ENCODE measurements around the gene ACSM4. TPM values are rescaled to one million over a fixed set of nuclear protein-coding genes. Genes with fewer than 3 reads are reported as not detected.

ACSM4 gene
- total RNA-seq, 3 donors from 2014 or later (not counting 1 experiment from before 2014, with no cell fraction given): not detected

- no peaks in the 10 kb centered on the region for H3K36me3 ChIP-seq (ENCODE audit: control insufficient read depth, insufficient read depth, low read length)
- H3K9me3 ChIP-seq (ENCODE audit: control insufficient read depth, insufficient read depth, low read length): no peaks in the 10 kb centered on the region
- H3K4me1 ChIP-seq (ENCODE audit: control insufficient read depth, insufficient read depth, low read length): no peaks in the 10 kb centered on the region
- H3K4me1 Mint-ChIP-seq: peaks cover 0 to 9% of the 10 kb centered on the region in 2 donors
- H3K27me3 ChIP-seq (ENCODE audit: control insufficient read depth, insufficient read depth, low read length): peaks cover 2% of the 10 kb centered on the region
- no peaks in the 10 kb centered on the region for H3K9me3 Mint-ChIP-seq
- peaks cover 13 to 18% of the 10 kb centered on the region in 2 donors for H3K27me3 Mint-ChIP-seq (ENCODE audit: low read depth in 2 of 2)
- DNase-seq: no peak
- no peak overlapping the region for H3K4me3 Mint-ChIP-seq
- H3K4me3 ChIP-seq (ENCODE audit: low read length): no peak overlapping the region
- H3K36me3 Mint-ChIP-seq: no peaks in the 10 kb centered on the region
- 100% methylated on average over 1 of the region's 1 CpG for WGBS (ENCODE audit: insufficient coverage)
- intact Hi-C loops (cut with micrococcal nuclease): no loop called here
- TF ChIP-seq CTCF (IDR thresholded peaks at IDR 0.05): no peak
- no peak overlapping the region for H3K27ac ChIP-seq (ENCODE audit: low read length)
- no peak for ATAC-seq
- no peak overlapping the region for H3K27ac Mint-ChIP-seq
Measured at GRCh38 chr12:7295529-7295928, 8.3 kb upstream of the ACSM4 start.

DNA sequence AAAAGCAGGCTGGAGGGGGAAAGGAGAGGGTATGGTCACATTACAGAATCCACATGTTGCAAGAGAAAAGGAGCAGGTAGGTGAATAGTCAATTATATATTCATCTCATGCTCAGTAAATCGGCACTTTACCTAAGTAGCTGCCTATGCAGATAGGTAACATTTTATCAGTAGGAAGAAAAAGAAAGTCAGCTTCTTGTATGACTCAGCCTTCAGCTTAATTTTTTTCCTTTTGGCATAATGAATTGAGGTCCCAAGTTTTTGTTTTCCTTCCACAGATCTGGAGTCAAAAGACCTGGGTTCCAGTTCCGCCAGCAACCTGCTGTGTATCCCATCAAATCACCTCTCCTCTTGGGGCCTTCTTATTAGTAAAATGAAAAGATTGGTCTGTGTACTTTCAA, 6.0 kb upstream of the ACSM4 start:
- H3K27ac ChIP-seq (ENCODE audit: low read length): no peak overlapping the region
- TF ChIP-seq CTCF (IDR thresholded peaks at IDR 0.05): no peak
- H3K36me3 ChIP-seq (ENCODE audit: control insufficient read depth, insufficient read depth, low read length): no peaks in the 10 kb centered on the region
- whole genome bisulfite sequencing (ENCODE audit: insufficient coverage): no CpG with 5 or more reads among the region's 2 CpGs
- Mint-ChIP-seq H3K4me3 (no peak overlapping the region), H3K27ac (no peak overlapping the region), H3K27me3 (ENCODE audit: low read depth in 2 of 2) (peaks cover 13 to 26% of the 10 kb centered on the region in 2 donors), H3K4me1 (no peaks in the 10 kb centered on the region), H3K9me3 (no peaks in the 10 kb centered on the region), H3K36me3 (no peaks in the 10 kb centered on the region)
- H3K4me3 ChIP-seq (ENCODE audit: low read length): no peak overlapping the region
- H3K9me3 ChIP-seq (ENCODE audit: control insufficient read depth, insufficient read depth, low read length): no peaks in the 10 kb centered on the region
- intact Hi-C loops (cut with micrococcal nuclease): no loop called here
- DNase-seq (no peak), ATAC-seq (no peak)
- H3K4me1 ChIP-seq (ENCODE audit: control insufficient read depth, insufficient read depth, low read length): no peaks in the 10 kb centered on the region
- peaks cover 2% of the 10 kb centered on the region for H3K27me3 ChIP-seq (ENCODE audit: control insufficient read depth, insufficient read depth, low read length)

GRCh38 chr12:7302266-7302986, 1.4 kb upstream of the ACSM4 start:
- Histone ChIP-seq H3K9me3 (ENCODE audit: control insufficient read depth, insufficient read depth, low read length) (no peaks in the 10 kb centered on the region), H3K27me3 (ENCODE audit: control insufficient read depth, insufficient read depth, low read length) (no peaks in the 10 kb centered on the region), H3K4me1 (ENCODE audit: control insufficient read depth, insufficient read depth, low read length) (no peaks in the 10 kb centered on the region), H3K4me3 (ENCODE audit: low read length) (no peak overlapping the region), H3K27ac (ENCODE audit: low read length) (no peak overlapping the region), H3K36me3 (ENCODE audit: control insufficient read depth, insufficient read depth, low read length) (no peaks in the 10 kb centered on the region)
- intact Hi-C loops (cut with micrococcal nuclease): no loop called here
- no peak for TF ChIP-seq CTCF (IDR thresholded peaks at IDR 0.05)
- no peak overlapping the region for H3K4me3 Mint-ChIP-seq
- no peak overlapping the region for H3K27ac Mint-ChIP-seq
- H3K4me1 Mint-ChIP-seq: no peaks in the 10 kb centered on the region
- no peaks in the 10 kb centered on the region for H3K36me3 Mint-ChIP-seq
- H3K27me3 Mint-ChIP-seq (ENCODE audit: low read depth in 2 of 2): peaks cover 12 to 32% of the 10 kb centered on the region in 2 donors
- ATAC-seq (no peak), DNase-seq (no peak)
- no peaks in the 10 kb centered on the region for H3K9me3 Mint-ChIP-seq
- 85% methylated on average over 5 of the region's 5 CpGs for WGBS (ENCODE audit: insufficient coverage)

- Mint-ChIP-seq H3K27ac (no peak overlapping the region), H3K36me3 (no peaks in the 10 kb centered on the region), H3K9me3 (no peaks in the 10 kb centered on the region), H3K4me1 (no peaks in the 10 kb centered on the region), H3K27me3 (ENCODE audit: low read depth in 2 of 2) (peaks cover 12 to 25% of the 10 kb centered on the region in 2 donors), H3K4me3 (no peak overlapping the region)
- no CpG with 5 or more reads among the region's 2 CpGs for WGBS (ENCODE audit: insufficient coverage)
- Histone ChIP-seq H3K9me3 (ENCODE audit: control insufficient read depth, insufficient read depth, low read length) (no peaks in the 10 kb centered on the region), H3K4me3 (ENCODE audit: low read length) (no peak overlapping the region), H3K4me1 (ENCODE audit: control insufficient read depth, insufficient read depth, low read length) (no peaks in the 10 kb centered on the region), H3K27ac (ENCODE audit: low read length) (no peak overlapping the region), H3K27me3 (ENCODE audit: control insufficient read depth, insufficient read depth, low read length) (no peaks in the 10 kb centered on the region), H3K36me3 (ENCODE audit: control insufficient read depth, insufficient read depth, low read length) (no peaks in the 10 kb centered on the region)
- ATAC-seq (no peak), DNase-seq (no peak)
- no peak for TF ChIP-seq CTCF (IDR thresholded peaks at IDR 0.05)
- intact Hi-C loops (cut with micrococcal nuclease): no loop called here
Measured at GRCh38 chr12:7303230-7303629, 642 bp upstream of the ACSM4 start.

All from natural killer cell (primary cell).